Mesenchymal stem cell (in vitro differentiated cells and primary cell): ENCODE results near the gene TERF2IP.
A peak's percentile ranks its signal among the peaks of the same experiment; 100 is the strongest.

Experiments used
- DNase-seq: peaks from one replicate; pipeline ENCODE4 v3.0.0-alpha.2; 2013
- H2AFZ ChIP-seq: one replicate; pipeline ENCODE4 v1.6.1; 2013; ENCODE audit warnings: low read depth, mild to moderate bottlenecking, control low read depth, inconsistent platforms, low read length, moderate library complexity
- H2AK5ac ChIP-seq: 2 replicates; pipeline ENCODE4 v1.6.1; 2013; ENCODE audit warnings: low read length, moderate library complexity, mild to moderate bottlenecking, inconsistent platforms; ENCODE audit not compliant: severe bottlenecking
- H2BK120ac ChIP-seq: one replicate; pipeline ENCODE4 v1.6.1; 2013; ENCODE audit warnings: low read depth, mild to moderate bottlenecking, inconsistent platforms, low read length, moderate library complexity
- H2BK12ac ChIP-seq, 2 experiments: one replicate each; pipeline ENCODE4 v1.6.1; 2013; ENCODE audit warnings: inconsistent platforms in 2 of 2, low read length in 2 of 2, mild to moderate bottlenecking in 2 of 2, moderate library complexity in 2 of 2, control low read depth in 1 of 2
- H2BK15ac ChIP-seq: one replicate; pipeline ENCODE4 v1.6.1; 2013; ENCODE audit warnings: mild to moderate bottlenecking, low read depth, inconsistent platforms; ENCODE audit not compliant: poor library complexity, severe bottlenecking
- H2BK5ac ChIP-seq: 2 replicates; pipeline ENCODE4 v1.6.1; 2013; ENCODE audit warnings: low read depth, mild to moderate bottlenecking, low read length, control low read depth, inconsistent platforms; ENCODE audit not compliant: poor library complexity, severe bottlenecking
- H3K14ac ChIP-seq, 2 experiments: one replicate each; pipeline ENCODE4 v1.6.1; 2013; ENCODE audit warnings: inconsistent platforms in 2 of 2, low read length in 2 of 2, control low read depth in 1 of 2, mild to moderate bottlenecking in 1 of 2, moderate library complexity in 1 of 2
- H3K18ac ChIP-seq, 2 experiments: one replicate each; pipeline ENCODE4 v1.6.1; 2013; ENCODE audit warnings: inconsistent platforms in 2 of 2, low read length in 2 of 2, control low read depth in 1 of 2, low read depth in 1 of 2, mild to moderate bottlenecking in 1 of 2
- H3K23ac ChIP-seq, 2 experiments: one replicate each; pipeline ENCODE4 v1.6.1; 2013; ENCODE audit warnings: inconsistent platforms in 2 of 2, low read length in 2 of 2, mild to moderate bottlenecking in 2 of 2, moderate library complexity in 2 of 2, control low read depth in 1 of 2
- H3K27ac ChIP-seq: 2 replicates; pipeline ENCODE4 v1.5.1; 2013; ENCODE audit warnings: mild to moderate bottlenecking, moderate library complexity, low read length, control low read depth, inconsistent platforms; ENCODE audit not compliant: poor library complexity, severe bottlenecking
- H3K27me3 ChIP-seq, 2 experiments: 2 replicates each; pipeline versions ENCODE4 v1.6.1 to v1.7.0; 2013; ENCODE audit warnings: low read length in 2 of 2, mild to moderate bottlenecking in 2 of 2, moderate library complexity in 2 of 2, control low read depth in 1 of 2, inconsistent platforms in 1 of 2; ENCODE audit not compliant: control insufficient read depth in 1 of 2, insufficient read depth in 1 of 2
- H3K36me3 ChIP-seq, 2 experiments: 2 replicates each; pipeline versions ENCODE4 v1.6.1 to v1.7.0; 2013; ENCODE audit warnings: low read length in 2 of 2, control low read depth in 1 of 2, inconsistent platforms in 1 of 2, low read depth in 1 of 2, mild to moderate bottlenecking in 1 of 2; ENCODE audit not compliant: insufficient read depth in 2 of 2, control insufficient read depth in 1 of 2
- H3K4ac ChIP-seq, 2 experiments: one replicate each; pipeline ENCODE4 v1.6.1; 2013; ENCODE audit warnings: inconsistent platforms in 2 of 2, low read length in 2 of 2, mild to moderate bottlenecking in 2 of 2, moderate library complexity in 2 of 2, control low read depth in 1 of 2, low read depth in 1 of 2
- H3K4me1 ChIP-seq: 2 replicates; pipeline ENCODE4 v1.6.1; 2013; ENCODE audit warnings: low read depth, low read length, control low read depth; ENCODE audit not compliant: control insufficient read depth, insufficient read depth
- H3K4me2 ChIP-seq: 2 replicates; pipeline ENCODE4 v1.6.1; 2013; ENCODE audit warnings: low read length, mild to moderate bottlenecking, inconsistent platforms; ENCODE audit not compliant: poor library complexity, severe bottlenecking
- H3K4me3 ChIP-seq, 2 experiments: 2 replicates each; pipeline versions ENCODE4 v1.5.1 to v1.7.0; 2013; ENCODE audit warnings: low read length in 2 of 2, mild to moderate bottlenecking in 2 of 2, control low read depth in 1 of 2, low read depth in 1 of 2; ENCODE audit not compliant: insufficient read depth in 1 of 2
- H3K79me1 ChIP-seq: replicated peaks from 2 replicates; pipeline ENCODE4 v1.6.1; 2013; ENCODE audit warnings: mild to moderate bottlenecking, control low read depth, low read length, inconsistent platforms; ENCODE audit not compliant: poor library complexity, severe bottlenecking
- H3K9ac ChIP-seq: 2 replicates; pipeline ENCODE4 v1.7.0; 2013; ENCODE audit warnings: mild to moderate bottlenecking, low read length, moderate library complexity
- H3K9me3 ChIP-seq: 2 replicates; pipeline ENCODE4 v1.7.0; 2013; ENCODE audit warnings: mild to moderate bottlenecking, low read length; ENCODE audit not compliant: control insufficient read depth
- H4K8ac ChIP-seq: one replicate; pipeline ENCODE4 v1.6.1; 2013; ENCODE audit warnings: inconsistent platforms, mild to moderate bottlenecking, low read length, moderate library complexity
- H4K91ac ChIP-seq: one replicate; pipeline ENCODE4 v1.6.1; 2013; ENCODE audit warnings: mild to moderate bottlenecking, low read length, inconsistent platforms
- WGBS: methylation state at CpG from one replicate; pipeline ENCODE4 v1.1.7; 2013; ENCODE audit warnings: mixed read lengths; 5-methylcytosine and 5-hydroxymethylcytosine counted together

Gene TERF2IP

GRCh38 chr16:75617121-75617520, 30.5 kb upstream of the TERF2IP start:
- Histone ChIP-seq H3K4me2 (no peak overlapping the region), H2BK12ac (no peak overlapping the region), H3K14ac (no peak overlapping the region), H3K18ac (no peak overlapping the region), H3K36me3 (peaks cover 36 to 69% of the 10 kb centered on the region in 2 experiments), H4K8ac (no peak overlapping the region), H2BK120ac (no peak overlapping the region), H3K27me3 (no peaks in the 10 kb centered on the region), H3K79me1 (peaks cover 25% of the 10 kb centered on the region), H2AFZ (no peak overlapping the region), H2AK5ac (no peak overlapping the region), H2BK15ac (no peak overlapping the region), H2BK5ac (no peak overlapping the region), H3K27ac (no peak overlapping the region), H3K4me3 (no peak overlapping the region), H3K9ac (no peak overlapping the region), H3K4ac (no peak overlapping the region), H3K9me3 (no peaks in the 10 kb centered on the region), H3K4me1 (peaks cover 14% of the 10 kb centered on the region), H4K91ac (no peak overlapping the region), H3K23ac (no peak overlapping the region)
- over 99% methylated on average over 3 of the region's 3 CpGs for WGBS
- no peak for DNase-seq

- no peak for DNase-seq
- Histone ChIP-seq H3K4me1 (peaks cover 15% of the 10 kb centered on the region), H3K4me2 (no peak overlapping the region), H3K4me3 (no peak overlapping the region), H2AK5ac (no peak overlapping the region), H3K9ac (no peak overlapping the region), H4K8ac (no peak overlapping the region), H2BK120ac (no peak overlapping the region), H2BK15ac (no peak overlapping the region), H3K14ac (no peak overlapping the region), H2AFZ (no peak overlapping the region), H3K18ac (no peak overlapping the region), H3K23ac (no peak overlapping the region), H2BK12ac (no peak overlapping the region), H3K36me3 (peaks cover 24 to 53% of the 10 kb centered on the region in 2 experiments), H3K27ac (no peak overlapping the region), H4K91ac (no peak overlapping the region), H2BK5ac (no peak overlapping the region), H3K4ac (no peak overlapping the region), H3K9me3 (no peaks in the 10 kb centered on the region), H3K79me1 (peaks cover 17% of the 10 kb centered on the region), H3K27me3 (no peaks in the 10 kb centered on the region)
- 100% methylated on average over 2 of the region's 2 CpGs for WGBS
Observed at GRCh38 chr16:75618780-75619179, 28.8 kb upstream of the TERF2IP start.

- 96% methylated on average over 20 of the region's 20 CpGs for WGBS
- H3K4me2 ChIP-seq: no peak overlapping the region
- H3K27ac ChIP-seq: no peak overlapping the region
- peaks cover 25 to 51% of the 10 kb centered on the region in 2 experiments for H3K36me3 ChIP-seq
- H3K27me3 ChIP-seq: no peaks in the 10 kb centered on the region
- H3K23ac ChIP-seq: no peak overlapping the region
- H2AFZ ChIP-seq: no peak overlapping the region
- no peak overlapping the region for H2BK12ac ChIP-seq
- no peak overlapping the region for H2BK15ac ChIP-seq
- no peak overlapping the region for H2BK120ac ChIP-seq
- no peaks in the 10 kb centered on the region for H3K9me3 ChIP-seq
- no peak overlapping the region for H2AK5ac ChIP-seq
- H3K4ac ChIP-seq: no peak overlapping the region
- H3K9ac ChIP-seq: peak overlapping the region; percentile 95
- peaks cover 17% of the 10 kb centered on the region for H3K79me1 ChIP-seq
- H4K91ac ChIP-seq: no peak overlapping the region
- H3K4me1 ChIP-seq: peaks cover 11% of the 10 kb centered on the region
- H4K8ac ChIP-seq: peak overlapping the region; percentile 12
- no peak overlapping the region for H2BK5ac ChIP-seq
- DNase-seq: no peak
- H3K14ac ChIP-seq: no peak overlapping the region
- no peak overlapping the region for H3K18ac ChIP-seq
- no peak overlapping the region for H3K4me3 ChIP-seq
Observed at GRCh38 chr16:75620326-75621169, 27.0 kb upstream of the TERF2IP start.

DNA sequence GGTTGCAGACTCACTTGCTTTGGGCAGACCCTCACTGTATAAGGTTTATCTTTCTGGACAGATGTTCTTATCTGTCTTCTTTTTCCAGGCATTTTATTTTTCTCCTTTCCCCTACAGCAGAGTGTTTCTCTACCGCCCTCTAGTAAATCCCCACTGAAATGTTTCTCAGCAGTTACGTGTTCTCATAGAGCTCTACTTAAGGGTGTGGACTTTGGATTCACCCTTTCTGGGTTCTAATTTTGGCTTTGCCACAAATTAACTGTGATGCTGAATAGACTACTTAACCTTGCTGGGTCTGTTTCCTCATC, 26.4 kb upstream of the TERF2IP start:
- Histone ChIP-seq H4K91ac (no peak overlapping the region), H2BK120ac (no peak overlapping the region), H3K4me2 (no peak overlapping the region), H2BK12ac (no peak overlapping the region), H2BK5ac (no peak overlapping the region), H2BK15ac (no peak overlapping the region), H2AFZ (no peak overlapping the region), H3K9me3 (no peaks in the 10 kb centered on the region), H3K14ac (no peak overlapping the region), H3K36me3 (peaks cover 25 to 52% of the 10 kb centered on the region in 2 experiments), H3K18ac (no peak overlapping the region), H3K9ac (peak overlapping the region; percentile 95), H4K8ac (no peak overlapping the region), H3K27me3 (no peaks in the 10 kb centered on the region), H3K79me1 (peaks cover 17% of the 10 kb centered on the region), H2AK5ac (no peak overlapping the region), H3K4ac (no peak overlapping the region), H3K4me3 (peak overlapping the region in 1 of 2 experiments; percentile 93), H3K4me1 (peaks cover 10% of the 10 kb centered on the region), H3K23ac (no peak overlapping the region), H3K27ac (no peak overlapping the region)
- DNase-seq: peak; percentile 63
- WGBS: 0% methylated on average over 1 of the region's 2 CpGs
